GM12874 (cell line): ENCODE results near the gene HGF.

Experiments used
- TF ChIP-seq, protein P1 (sequence below): IDR thresholded peaks from 2 replicates; pipeline ENCODE4 v1.5.1; 2011; ENCODE audit warnings: low read depth, mild to moderate bottlenecking, control low read depth, low read length, moderate library complexity; ENCODE audit not compliant: insufficient read depth

Gene HGF

DNA sequence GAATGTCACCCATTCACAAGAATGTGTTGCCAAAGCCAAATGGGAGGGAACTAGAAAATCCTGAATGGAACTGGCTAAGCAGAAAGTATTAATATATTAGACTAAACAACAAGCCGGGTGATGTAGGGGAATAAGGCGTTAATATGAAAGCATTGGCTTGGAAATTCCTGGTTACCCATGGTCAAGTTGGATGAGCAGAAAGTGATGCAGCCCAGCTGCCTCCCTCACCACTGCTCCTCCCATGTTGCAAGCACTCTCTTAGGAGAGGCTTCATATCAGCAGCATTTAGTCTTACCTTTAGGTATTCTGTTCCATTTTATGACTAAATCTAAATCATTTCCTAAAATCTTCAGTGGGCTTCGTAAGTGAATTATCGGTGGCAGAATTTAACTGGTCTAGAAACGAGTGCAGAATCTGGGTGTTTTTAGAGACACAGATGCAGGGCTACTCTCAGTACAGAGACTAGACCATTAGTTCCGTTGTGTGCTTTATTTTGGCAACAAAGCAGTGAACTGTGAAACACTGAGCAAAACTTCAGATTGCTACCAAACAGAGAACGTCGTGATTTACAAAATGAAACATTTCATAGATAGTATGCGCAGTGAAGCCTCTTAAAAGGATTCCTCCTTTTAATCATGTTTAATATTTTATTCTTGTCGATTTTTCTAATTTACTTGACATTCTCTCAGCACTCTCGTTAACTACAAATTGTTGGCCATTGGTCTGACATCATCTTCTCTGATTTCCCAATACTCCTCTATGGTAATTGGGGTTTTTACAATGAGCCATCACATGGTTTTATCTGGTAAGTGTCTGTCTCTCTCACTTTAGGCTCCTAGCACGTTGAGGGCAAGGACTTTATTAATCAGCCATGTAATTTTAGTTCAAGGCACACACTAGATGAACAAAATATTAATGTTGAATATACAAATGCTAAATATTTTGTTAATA lies 22.0 kb upstream of the HGF start:
- TF ChIP-seq, protein P1, sequence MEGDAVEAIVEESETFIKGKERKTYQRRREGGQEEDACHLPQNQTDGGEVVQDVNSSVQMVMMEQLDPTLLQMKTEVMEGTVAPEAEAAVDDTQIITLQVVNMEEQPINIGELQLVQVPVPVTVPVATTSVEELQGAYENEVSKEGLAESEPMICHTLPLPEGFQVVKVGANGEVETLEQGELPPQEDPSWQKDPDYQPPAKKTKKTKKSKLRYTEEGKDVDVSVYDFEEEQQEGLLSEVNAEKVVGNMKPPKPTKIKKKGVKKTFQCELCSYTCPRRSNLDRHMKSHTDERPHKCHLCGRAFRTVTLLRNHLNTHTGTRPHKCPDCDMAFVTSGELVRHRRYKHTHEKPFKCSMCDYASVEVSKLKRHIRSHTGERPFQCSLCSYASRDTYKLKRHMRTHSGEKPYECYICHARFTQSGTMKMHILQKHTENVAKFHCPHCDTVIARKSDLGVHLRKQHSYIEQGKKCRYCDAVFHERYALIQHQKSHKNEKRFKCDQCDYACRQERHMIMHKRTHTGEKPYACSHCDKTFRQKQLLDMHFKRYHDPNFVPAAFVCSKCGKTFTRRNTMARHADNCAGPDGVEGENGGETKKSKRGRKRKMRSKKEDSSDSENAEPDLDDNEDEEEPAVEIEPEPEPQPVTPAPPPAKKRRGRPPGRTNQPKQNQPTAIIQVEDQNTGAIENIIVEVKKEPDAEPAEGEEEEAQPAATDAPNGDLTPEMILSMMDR, result no peak

DNA sequence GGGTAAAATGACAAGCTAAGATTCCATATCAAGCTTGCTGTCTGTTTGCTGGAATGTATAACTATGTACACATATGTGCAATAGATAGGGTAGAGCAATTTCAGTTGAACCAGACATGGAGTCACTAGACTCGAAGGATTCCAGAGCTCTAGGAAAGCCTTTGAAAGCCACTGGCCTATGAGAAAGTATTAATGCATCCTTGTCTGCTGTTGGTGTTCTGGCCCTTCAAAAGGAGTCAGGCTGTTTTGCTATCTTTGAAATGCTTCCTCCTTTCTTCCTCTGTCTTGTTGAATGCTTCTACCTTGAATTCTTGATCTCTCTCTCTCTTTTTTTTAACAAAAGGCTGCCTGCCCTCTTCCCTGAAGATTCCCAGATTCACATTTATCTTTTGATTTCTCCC lies 20.8 kb upstream of the HGF start:
- TF ChIP-seq, protein P1, result no peak

DNA sequence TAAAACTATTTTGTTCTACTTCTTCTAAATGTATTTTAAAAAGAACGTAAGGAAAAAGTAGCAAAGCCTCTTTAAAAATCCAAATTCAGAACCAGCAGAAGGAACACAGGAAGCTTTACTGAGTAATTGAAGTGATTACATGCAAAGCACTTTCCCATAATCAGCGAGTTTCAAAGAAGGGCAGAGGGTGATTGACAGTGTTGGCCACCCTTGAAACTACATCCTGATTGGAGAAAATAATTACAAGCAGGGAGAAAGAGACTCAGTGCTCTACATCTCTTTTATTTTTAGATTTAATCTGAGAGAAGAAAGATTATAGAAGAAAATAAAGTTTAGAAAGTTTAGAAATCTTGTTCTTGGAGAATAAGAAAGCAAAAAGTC lies 20.3 kb upstream of the HGF start:
- TF ChIP-seq, protein P1, result no peak

DNA sequence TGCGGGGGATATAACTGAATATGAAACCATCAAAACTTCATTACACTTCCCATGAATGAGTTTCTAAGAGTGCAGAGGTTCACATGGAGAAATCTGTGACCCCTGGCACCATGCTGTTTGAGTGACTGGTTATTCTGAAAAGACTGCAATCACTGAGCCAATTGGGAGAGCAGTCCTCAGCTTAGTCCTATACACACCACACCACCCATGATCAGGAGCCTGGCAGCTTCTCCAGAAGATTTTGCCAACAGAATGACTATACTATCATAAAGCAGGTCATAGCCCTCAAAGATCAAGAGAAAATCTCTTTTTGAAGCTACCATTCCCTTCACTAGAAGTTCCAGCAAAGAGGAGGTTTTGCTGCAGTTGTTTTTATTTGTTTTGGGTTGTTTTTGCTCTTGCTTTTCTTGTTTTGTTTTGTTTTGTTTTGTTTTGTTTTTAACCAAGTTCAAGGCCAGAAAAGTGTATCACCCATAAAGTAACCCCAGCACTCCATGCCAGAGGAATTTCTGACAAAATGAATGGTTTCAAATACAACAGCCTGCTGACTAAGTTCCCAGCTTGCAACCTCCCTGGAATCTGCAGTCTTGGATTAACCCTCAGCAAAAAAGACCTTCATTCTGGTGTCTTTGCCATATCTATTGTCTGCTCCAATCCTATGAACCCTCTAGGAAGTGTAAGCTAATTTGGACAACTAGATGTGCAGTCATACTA lies 19.7 kb upstream of the HGF start:
- TF ChIP-seq, protein P1, result no peak

DNA sequence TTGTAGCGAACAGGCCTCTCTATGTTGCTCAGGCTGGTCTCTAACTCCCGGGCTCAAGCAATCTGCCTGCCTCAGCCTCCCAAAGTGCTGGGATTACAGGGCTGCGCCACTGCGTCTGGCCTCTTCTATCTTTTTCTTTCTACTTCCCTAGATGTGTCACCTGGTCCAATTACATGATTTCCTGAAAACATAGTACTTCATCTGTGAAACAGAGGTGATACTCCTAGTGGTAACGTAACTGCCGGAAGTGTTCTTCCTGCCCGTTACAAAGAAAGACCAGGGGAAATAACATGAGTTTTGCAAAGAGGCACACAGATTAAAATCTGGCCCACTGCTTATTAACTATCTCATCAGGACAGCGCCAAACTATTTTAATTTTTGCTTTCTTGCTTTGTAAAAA lies 18.4 kb upstream of the HGF start:
- TF ChIP-seq, protein P1, result no peak

DNA sequence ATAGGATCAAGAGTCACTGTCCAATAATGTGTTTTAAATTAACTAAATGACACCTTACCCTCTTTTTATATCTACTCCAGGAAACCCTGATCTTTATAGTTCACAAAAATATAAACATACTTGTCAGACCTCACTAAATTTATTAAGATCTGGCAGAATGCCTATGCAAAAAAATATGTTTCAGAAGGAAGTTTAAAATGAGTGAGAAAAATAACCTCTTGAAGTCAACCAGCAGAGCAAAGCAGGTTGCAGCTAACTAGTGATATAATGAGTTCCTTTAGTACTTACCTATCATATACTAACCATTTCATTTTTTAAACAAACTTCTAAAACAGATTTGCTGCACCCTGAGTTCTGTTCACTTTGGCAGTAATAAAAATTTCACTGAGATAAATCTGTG lies 14.0 kb upstream of the HGF start:
- TF ChIP-seq, protein P1, result no peak

DNA sequence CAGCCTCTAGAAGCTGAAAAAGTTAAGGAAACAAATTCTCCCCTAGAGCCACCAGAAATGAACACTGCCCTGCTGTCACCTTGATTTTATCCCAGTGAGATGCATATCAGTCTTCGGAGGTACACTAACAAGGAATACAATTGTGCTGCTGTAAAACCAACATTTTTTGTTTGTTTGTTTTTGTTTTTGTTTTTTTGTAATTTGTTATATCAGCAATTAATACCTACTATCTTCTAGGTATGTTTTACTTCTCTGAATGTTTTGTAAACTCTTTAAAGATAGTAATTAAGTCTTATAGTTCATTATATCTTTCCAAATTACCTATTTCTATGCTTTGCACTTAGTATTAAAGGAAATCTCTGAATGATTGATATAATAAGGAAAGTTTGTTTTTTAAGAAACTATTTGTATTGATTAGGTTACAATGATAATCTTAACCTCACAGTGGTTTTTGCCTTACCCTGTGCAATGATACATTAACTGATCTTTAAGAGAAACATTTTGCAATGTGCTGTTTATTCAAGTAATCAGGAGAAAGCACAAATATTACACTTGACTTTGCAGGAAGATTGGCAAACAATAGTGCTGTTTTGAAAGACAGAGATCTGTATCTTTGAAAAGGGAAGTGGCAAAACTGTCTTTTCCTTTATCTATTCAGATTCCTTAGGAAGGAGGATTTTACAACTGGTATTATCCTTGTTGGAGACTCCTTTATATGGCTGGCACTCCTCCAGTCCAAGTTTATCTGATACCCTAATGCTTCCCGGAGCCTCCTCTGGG lies 11.3 kb upstream of the HGF start:
- TF ChIP-seq, protein P1, result no peak
